ENCODE results near the gene RHBDL1. TPM values are rescaled to one million over a fixed set of nuclear protein-coding genes. Genes with fewer than 3 reads are reported as not detected.

RHBDL1 gene
- total and polyA plus RNA-seq, 2 experiments from 2014 or later, result 3.4 to 4.2 TPM

DNA sequence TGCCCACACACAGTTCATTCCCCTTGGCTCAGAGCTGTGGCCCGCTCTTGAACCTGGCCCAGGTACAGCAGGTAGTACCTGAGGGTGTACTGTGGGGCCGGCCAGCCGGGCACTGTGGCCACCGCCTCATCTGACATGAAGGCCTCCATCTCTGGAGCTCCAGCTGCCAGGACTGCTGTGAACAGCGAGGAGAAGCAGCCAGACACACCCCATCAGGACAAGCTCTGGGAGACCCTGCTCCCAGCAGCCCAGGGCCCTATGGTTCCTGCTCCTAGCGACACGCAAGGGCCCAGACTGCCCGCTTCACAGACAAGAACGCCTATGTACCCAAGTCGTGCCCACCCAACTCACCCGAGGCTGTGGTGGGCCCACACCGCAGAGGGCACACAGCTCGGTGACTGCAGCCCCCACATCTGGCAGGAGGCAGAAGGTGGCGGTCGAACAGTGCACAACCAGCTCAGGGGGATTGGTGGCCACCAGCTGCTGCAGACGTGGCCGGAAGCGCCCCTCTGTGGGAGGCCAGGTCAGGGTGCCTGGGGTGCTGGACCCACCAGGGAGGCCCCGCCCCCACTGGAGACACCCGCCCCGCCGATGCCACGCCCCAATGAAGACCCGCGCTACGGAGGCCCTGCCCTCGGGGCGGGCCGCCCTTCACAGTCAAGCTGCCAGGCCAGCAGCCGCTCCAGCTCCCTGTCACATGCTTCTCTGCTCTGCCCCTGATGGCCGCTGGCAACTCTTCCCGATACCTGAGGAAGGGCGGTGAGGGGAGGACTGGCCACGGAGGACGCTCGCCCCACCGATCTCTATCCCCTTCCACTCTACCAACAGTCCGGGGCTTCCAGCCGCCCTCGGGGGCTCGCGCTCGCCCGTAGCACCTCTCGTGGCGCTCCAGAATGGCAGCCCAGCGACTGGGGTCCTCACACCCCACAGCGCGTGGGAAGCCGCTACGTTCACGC, 3.7 kb downstream of the RHBDL1 start:
- no peaks in the 10 kb centered on the region for H3K36me3 ChIP-seq (replicated peaks; ENCODE audit: insufficient read depth, low read depth)
- H4K20me1 ChIP-seq (ENCODE audit: insufficient read depth, poor library complexity, severe bottlenecking), result peaks cover 27% of the 10 kb centered on the region
- H3K9me3 ChIP-seq (ENCODE audit: low read depth), result no peaks in the 10 kb centered on the region
- H3K9me2 ChIP-seq (replicated peaks; ENCODE audit: insufficient read depth), result no peaks in the 10 kb centered on the region
- 33% methylated on average over 44 of the region's 52 CpGs for WGBS (ENCODE audit: low lambda C conversion rate, missing lambda C conversion rate)
- peak overlapping the region; percentile 99 for H3K4me2 ChIP-seq
- H3K27ac ChIP-seq, result peak overlapping the region; percentile 97
- peak; percentile 85 for DNase-seq (ENCODE audit: low spot score)
- TF ChIP-seq EZH2 (IDR thresholded peaks at IDR 0.05; ENCODE audit: borderline replicate concordance), result no peak
- TF ChIP-seq, protein P1, sequence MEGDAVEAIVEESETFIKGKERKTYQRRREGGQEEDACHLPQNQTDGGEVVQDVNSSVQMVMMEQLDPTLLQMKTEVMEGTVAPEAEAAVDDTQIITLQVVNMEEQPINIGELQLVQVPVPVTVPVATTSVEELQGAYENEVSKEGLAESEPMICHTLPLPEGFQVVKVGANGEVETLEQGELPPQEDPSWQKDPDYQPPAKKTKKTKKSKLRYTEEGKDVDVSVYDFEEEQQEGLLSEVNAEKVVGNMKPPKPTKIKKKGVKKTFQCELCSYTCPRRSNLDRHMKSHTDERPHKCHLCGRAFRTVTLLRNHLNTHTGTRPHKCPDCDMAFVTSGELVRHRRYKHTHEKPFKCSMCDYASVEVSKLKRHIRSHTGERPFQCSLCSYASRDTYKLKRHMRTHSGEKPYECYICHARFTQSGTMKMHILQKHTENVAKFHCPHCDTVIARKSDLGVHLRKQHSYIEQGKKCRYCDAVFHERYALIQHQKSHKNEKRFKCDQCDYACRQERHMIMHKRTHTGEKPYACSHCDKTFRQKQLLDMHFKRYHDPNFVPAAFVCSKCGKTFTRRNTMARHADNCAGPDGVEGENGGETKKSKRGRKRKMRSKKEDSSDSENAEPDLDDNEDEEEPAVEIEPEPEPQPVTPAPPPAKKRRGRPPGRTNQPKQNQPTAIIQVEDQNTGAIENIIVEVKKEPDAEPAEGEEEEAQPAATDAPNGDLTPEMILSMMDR (IDR thresholded peaks at IDR 0.05; ENCODE audit: poor library complexity), result no peak
- no peak for TF ChIP-seq EZH2phosphoT487 (IDR thresholded peaks at IDR 0.05; ENCODE audit: low read depth, severe bottlenecking, unreplicated experiment)
- peaks cover 38% of the 10 kb centered on the region for H3K4me1 ChIP-seq (ENCODE audit: insufficient read depth)
- H3K79me2 ChIP-seq, result peaks cover 32% of the 10 kb centered on the region
- H3K4me3 ChIP-seq, result peak overlapping the region; percentile 62
- H3K27me3 ChIP-seq, result no peaks in the 10 kb centered on the region
- H2AFZ ChIP-seq, result peak overlapping the region; percentile 90

DNA sequence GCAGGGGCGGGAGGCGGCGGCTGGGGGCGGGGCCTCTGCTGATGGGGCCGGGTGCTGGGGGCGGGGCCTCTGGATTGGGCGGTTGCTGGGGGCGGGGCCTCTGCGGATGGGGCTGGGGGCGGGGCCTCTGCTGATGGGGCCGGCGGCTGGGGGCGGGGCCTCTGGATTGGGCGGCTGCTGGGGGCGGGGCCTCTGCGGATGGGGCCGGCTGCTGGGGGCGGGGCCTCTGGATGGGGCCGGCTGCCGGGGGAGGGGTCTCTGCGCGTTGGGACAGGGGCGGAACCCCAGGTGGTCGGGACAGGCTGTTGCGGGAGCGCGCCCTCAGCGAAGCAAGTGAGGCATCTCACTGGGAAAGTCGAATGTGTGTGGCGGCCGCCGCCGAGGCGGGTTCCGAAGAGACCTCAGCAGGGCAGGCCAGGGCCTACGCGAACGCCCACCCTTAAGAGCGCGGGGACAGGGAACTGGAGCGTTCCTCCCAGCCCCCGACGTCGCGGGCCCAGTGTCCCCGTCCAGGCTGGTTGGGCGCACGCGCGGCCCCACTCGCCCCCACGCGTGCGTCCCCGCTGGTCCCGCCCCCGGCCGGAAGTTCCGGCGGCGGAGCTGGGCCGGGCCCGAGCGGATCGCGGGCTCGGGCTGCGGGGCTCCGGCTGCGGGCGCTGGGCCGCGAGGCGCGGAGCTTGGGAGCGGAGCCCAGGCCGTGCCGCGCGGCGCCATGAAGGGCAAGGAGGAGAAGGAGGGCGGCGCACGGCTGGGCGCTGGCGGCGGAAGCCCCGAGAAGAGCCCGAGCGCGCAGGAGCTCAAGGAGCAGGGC, 4.5 kb downstream of the RHBDL1 start, which contains the start of gene STUB1:
STUB1 (plus strand) TSS at position 597 of the 811 bp plus-strand sequence; CDS start at position 713, 116 bp downstream.
- no peaks in the 10 kb centered on the region for H3K36me3 ChIP-seq (replicated peaks; ENCODE audit: insufficient read depth, low read depth)
- DNase-seq (ENCODE audit: low spot score), result peak; percentile 95
- peak within 1 kb of the TSS; percentile 100 for H3K4me3 ChIP-seq
- no peaks in the 10 kb centered on the region for H3K9me3 ChIP-seq (ENCODE audit: low read depth)
- peak within 1 kb of the TSS; percentile 99 for H3K4me2 ChIP-seq
- H3K27ac ChIP-seq, result peak within 1 kb of the TSS; percentile 97
- H2AFZ ChIP-seq, result peak within 1 kb of the TSS; percentile 94
- no peaks in the 10 kb centered on the region for H3K9me2 ChIP-seq (replicated peaks; ENCODE audit: insufficient read depth)
- peaks cover 41% of the 10 kb centered on the region for H3K4me1 ChIP-seq (ENCODE audit: insufficient read depth)
- H3K79me2 ChIP-seq, result peaks cover 32% of the 10 kb centered on the region
- TF ChIP-seq EZH2phosphoT487 (IDR thresholded peaks at IDR 0.05; ENCODE audit: low read depth, severe bottlenecking, unreplicated experiment), result no peak
- H4K20me1 ChIP-seq (ENCODE audit: insufficient read depth, poor library complexity, severe bottlenecking), result peaks cover 27% of the 10 kb centered on the region
- WGBS (ENCODE audit: low lambda C conversion rate, missing lambda C conversion rate), result under 1% methylated on average over 31 of the region's 91 CpGs
- H3K27me3 ChIP-seq, result no peaks in the 10 kb centered on the region

DNA sequence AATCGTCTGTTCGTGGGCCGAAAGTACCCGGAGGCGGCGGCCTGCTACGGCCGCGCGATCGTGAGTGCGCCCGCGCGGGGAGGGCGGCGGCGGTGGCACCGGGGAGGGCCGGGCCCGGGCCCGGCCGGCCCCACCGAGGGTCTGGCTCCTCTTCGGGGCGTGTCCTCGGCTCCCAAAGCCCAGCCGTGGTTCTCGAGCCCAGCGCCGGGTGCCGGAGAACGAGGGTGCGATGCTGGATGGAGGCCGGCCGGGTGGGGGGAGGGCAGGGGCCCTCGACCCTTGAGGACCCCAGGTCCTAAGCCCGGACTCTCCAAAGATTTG, 5.1 kb downstream of the RHBDL1 start:
- WGBS (ENCODE audit: low lambda C conversion rate, missing lambda C conversion rate), result 1% methylated on average over 26 of the region's 38 CpGs

More for the DNA sequence above, 5.1 kb downstream of the RHBDL1 start:
- Histone ChIP-seq H3K27me3 (no peaks in the 10 kb centered on the region), H3K4me2 (peak overlapping the region; percentile 99), H3K79me2 (peaks cover 32% of the 10 kb centered on the region), H3K36me3 (replicated peaks; ENCODE audit: insufficient read depth, low read depth) (no peaks in the 10 kb centered on the region), H3K4me1 (ENCODE audit: insufficient read depth) (peaks cover 38% of the 10 kb centered on the region), H3K4me3 (peak overlapping the region; percentile 100), H3K9me2 (replicated peaks; ENCODE audit: insufficient read depth) (no peaks in the 10 kb centered on the region), H3K27ac (peak overlapping the region; percentile 97), H2AFZ (peak overlapping the region; percentile 94), H3K9me3 (ENCODE audit: low read depth) (no peaks in the 10 kb centered on the region), H4K20me1 (ENCODE audit: insufficient read depth, poor library complexity, severe bottlenecking) (peaks cover 27% of the 10 kb centered on the region)
- TF ChIP-seq EZH2phosphoT487 (IDR thresholded peaks at IDR 0.05; ENCODE audit: low read depth, severe bottlenecking, unreplicated experiment) (no peak), EZH2 (IDR thresholded peaks at IDR 0.05; ENCODE audit: borderline replicate concordance) (no peak)
- TF ChIP-seq, protein P1 (IDR thresholded peaks at IDR 0.05; ENCODE audit: poor library complexity), result no peak
- no peak for DNase-seq (ENCODE audit: low spot score)

Data from hepatocyte (in vitro differentiated cells).